ENCODE measurements around the gene ORAI1.
"Not testable (repeated sequence)": the region's sequence is repeated elsewhere in the genome, so short reads cannot be mapped to it uniquely, and the experiment has no call there.

ORAI1 gene

DNA sequence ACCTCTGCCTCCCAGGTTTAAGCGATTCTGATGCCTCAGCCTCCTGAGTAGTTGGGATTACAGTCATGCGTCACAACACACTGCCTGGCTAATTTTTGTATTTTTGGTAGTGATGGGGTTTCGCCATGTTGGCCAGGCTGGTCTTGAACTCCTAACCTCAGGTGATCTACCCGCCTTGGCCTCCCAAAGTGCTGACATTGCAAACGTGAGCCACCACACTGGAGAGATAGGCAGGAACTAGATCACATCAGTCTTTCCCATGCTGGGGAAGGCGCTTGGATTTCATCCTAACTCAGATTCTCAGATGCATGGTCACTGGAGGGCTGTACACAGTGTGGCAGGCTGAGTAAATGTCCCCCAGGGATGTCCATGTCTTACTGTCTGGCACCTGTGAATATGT lies 18.0 kb upstream of the ORAI1 start:
- no peak for DNase-seq

DNA sequence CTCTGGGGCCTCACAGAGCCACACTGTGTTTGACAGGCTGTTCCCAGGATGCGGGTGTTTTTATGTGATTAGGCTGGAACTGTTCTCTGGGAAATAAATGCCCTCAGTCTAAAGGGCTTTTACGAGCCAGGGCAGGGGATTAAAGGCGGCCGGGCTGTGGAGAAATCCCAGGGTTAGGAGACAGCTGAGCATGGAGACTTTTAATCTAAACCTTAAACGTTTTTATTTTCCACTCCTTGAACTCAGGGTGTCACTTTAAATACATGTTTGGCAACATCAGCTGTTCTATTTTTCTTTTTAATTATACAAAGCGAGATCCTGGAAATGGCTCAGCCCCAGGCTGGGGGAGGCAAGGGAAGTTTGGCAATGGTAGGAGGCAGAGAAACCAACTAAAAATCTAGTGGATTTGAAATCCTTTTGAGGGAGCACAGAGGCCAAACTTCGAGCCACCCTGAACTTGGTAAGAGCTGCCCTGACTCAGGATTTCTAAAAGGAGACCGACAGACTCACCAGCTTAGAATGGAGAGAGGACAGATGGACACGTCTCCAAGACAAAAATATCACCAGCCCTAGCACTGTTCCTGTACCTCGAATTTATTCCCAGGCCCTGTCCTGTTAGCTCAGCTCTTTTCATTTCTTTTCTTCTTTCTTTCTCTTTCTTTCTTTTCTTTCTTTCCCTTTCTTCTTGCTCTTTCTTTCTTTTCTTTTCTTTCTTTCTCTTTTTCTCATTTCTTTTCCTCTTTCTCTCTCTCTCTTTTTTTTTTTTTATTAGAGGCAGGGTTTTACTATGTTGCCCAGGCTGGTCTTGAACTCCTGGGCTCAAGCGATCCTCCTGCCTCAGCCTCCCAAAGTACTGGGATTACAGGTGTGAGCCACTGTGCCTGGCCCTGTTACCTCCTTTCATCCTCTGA lies 15.8 kb upstream of the ORAI1 start:
- DNase-seq = no peak

DNA sequence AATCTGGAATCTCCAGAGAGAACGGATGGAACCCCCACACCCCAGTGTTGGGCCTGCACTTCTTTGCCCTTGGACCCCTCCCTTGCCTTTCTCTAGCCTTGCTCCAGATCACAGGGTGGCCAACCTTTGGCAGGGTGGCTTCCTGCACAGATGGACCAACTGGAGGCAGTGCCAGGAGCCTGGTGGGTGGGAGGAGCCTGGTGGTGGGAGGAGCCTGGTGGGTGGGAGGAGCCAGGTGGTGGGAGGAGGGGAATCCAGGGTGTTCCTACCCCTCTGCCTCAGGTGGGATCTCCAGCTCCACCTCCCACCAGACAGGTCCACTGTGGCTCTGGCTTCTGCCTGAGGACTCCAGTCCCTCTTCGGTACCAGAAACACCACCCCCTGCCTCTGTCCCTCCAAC lies 15.0 kb upstream of the ORAI1 start:
- DNase-seq = no peak

DNA sequence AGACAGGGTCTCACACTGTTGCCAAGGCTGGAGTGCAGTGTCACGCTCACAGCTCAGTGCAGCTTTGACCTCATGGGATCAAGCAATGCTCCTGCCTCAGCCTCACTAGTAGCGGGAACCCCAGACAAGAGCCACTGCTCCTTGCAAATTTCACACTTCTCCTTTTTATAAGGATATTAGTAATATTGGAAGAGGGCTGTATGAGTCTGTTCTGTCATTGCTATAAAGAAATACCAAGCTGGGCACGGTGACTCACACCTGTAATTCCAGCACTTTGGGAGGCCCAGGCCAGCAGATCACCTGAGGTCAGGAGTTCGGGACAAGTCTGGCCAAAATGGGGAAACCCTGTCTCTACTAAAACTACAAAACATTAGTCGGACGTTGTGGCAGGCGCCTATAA lies 12.9 kb upstream of the ORAI1 start:
- no peak for DNase-seq

DNA sequence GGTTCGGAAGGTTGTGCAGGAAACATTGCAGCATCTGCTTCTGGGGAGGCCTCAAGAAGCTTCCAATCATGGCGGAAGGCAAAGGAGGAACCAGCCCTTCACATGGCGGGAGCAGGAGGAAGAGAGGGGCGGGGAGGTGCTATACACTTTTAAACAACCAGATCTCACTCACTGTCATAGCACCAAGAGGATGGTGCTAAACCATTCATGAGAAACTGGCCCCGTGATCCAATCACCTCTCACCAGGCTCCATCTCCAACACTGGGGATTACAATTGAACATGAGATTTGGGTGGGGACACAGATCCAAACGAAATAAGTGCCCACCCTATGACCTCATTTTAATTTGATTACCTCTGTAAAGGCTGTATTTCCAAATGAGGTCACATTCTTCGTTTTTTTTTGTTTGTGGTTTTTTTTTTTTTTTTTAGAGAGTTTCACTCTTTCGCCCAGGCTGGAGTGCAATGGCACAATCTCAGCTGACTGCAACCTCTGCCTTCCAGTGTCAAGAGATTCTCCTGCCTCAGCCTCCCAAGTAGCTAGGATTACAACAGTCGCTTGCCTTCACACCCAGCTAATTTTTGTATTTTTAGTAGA lies 11.4 kb upstream of the ORAI1 start:
- no peak for DNase-seq

DNA sequence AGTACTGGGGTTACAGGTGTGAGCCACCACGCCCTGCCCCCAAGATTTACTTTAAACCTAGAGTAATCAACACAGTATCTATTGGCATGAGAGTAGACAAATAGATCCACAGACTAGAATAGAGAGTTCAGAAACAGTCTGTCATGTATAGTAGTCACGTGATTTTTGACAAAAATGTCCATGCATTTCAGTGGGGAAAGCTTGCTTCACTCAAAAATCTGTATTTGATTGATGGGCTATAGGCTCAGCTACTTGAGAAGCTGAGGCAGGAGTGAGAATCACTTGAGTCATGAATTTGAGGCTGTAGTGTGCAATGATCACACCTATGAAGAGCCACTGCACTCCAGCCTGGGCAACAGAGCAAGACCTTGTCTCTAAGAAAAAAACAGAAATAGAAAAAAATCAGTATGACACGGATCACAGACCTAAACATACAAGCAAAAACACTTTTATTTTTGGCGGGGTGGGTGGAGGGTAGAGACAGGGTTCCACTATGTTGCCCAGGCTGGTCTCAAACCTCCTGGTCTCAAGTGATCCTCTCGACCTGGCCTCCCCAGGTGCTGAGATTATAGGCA lies 7.6 kb upstream of the ORAI1 start:
- no peak for DNase-seq

DNA sequence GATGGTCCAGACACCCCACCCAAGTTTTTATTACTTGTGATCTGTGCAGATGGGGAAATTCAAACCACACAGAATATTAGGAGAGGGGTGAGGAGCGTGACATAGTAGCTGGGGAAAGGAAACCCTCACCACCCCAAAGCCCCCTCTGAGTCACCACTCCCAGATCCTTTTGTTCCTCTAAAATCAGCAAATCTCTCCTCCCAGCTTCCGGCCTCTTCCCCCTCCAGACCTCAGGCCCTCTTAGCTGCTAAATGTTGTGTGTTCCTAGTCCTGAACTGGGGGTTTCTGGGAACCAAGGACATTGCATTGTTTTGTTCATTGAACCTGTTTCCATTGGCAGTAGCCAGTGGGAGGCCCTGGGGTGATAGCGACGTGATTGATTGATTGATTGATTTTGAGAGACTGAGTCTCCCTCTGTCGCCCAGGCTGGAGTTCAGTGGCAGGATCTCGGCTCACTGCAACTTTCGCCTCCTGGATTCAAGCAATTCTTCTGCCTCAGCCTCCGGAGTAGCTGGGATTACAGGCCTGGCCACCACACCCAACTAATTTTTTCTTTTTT lies 5.9 kb upstream of the ORAI1 start:
- no peak for DNase-seq

DNA sequence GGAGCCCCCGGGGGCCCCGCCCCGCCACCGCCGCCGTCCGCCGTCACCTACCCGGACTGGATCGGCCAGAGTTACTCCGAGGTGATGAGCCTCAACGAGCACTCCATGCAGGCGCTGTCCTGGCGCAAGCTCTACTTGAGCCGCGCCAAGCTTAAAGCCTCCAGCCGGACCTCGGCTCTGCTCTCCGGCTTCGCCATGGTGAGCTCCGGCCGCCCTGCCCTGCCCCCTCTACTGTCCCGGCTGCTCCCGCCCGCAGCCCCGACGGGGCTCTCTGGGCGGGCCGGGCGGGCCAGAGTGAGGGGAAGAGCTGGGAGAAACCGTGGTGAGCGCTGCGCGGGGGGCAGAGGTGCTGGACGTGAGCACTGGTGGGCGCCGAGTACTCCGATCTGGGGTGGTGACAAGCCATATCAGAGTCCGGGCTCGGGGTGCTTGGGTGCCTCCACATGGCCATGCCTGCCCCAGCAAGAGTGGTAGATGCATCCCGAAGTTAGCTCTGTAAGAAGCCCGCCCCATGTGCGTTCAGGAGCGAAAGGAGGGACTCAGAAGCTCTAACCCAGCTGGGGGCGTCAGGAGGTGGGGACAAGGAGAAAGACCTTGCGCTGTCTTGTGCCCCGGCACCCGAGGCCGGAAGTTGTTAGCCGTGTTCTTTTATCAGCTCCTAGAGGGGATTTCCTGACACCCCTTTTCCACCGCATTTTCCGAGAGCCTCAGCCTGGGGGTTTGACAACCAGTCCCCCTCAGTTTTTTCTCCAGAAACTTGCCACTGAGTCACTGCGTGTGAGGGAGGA lies 717 bp downstream of the ORAI1 start:
- no peak for DNase-seq

DNA sequence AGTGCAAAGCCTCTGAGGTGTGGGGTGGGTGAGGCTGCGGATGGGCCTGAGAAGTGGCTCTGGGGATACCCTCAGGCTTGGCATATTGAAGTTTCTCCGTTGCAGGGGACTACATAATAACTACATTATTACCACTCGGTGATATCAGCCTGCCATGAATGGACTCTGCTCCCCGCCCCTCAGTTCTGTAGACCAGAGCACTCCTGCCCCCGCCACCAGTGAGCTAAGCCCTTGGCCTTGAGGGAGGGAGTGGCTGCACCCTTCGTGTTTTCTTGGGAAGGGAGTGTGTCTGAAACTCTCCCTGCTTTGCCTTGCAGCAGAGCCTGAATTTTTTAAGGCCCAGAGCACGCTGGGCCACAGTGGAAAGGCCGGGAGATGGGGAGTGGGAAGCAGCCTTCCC lies 1.7 kb downstream of the ORAI1 start:
- DNase-seq = no peak

DNA sequence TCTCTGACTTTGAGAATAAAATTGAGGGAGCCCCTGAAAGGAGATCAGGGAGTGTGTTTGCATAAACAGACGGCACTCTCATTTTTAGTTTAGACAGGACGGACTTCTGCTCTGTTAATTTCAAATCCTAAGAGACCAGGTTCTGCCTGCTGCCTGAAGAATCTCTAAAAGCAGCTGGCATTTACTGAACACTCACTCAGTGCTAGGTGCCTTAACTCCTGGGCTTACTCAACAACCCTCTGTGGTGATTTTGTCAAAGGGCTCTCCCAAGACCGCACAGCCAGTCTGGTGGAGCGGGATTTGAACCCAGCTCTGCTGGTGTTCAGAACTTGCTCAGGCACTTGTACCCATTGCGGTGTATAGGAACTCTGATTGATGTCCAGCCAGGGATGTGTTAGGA lies 2.2 kb downstream of the ORAI1 start:
- no peak for DNase-seq

DNA sequence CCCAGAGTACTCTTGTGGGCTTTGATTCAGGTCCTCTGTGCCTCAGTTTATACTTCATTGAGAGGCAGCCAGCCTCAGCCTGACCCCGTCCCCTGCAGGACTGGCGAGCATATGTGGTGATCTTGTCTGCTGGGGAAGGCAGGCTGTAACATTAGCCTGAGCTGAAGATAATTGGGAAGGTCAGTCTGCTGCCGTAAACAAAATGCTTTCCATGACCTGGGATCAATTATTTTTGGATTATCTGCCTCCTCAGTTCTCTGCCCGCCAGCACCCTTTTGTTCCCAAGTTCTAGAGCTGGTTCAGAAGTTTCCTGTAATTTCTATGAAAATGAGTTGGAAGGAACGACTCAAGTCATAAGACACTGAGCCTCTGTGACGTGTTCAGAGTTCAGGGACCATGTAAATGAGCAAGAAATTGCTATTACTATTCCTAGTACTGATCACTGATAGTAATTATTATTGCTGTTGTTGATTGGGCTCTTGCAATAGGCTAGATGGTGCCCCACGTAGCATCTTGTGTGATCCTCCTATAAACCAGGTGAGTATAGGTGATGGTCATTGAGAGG lies 4.5 kb downstream of the ORAI1 start:
- no peak for DNase-seq

DNA sequence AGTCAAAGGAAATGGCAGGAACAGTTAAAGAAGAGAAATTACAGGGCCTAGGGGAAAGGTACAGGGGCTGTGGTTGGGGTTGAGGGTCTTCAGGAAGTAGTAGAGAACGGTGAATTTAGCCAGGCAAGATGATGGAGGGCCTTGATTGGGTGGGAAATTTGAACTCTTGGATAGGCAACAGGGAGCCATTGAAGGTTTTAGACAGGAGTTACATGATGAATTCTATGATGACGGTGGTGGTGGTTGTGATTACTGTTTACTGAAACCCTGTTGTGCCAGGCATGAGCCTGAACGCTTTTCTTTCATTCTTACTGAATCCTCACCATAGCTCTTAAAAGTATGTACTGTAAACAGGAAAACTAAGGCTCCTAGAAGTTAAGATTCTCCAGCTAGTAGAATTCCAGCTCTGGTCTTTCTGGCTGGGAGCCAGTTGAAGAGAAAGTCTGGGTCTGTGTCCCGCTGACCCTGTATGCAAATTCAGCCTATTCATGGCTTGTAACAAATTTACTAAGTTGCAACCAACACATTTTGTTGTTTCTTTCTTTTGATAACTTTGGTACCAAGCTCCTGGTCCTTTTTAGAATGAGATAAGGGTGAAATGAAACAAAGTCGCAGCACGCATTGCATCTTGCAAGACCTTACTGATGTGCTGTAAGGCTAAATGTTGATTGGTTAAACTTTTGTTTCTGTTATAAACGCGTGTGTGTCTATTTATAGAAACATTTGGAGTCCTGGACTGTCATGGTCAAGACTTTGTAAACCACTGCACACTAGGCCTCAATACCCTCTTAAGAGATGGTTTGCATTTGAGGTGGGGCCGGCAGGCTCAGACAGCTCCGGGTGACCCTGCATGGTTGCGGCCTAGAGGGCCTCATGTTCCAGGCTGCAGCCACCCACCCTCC lies 6.0 kb downstream of the ORAI1 start:
- no peak for DNase-seq

DNA sequence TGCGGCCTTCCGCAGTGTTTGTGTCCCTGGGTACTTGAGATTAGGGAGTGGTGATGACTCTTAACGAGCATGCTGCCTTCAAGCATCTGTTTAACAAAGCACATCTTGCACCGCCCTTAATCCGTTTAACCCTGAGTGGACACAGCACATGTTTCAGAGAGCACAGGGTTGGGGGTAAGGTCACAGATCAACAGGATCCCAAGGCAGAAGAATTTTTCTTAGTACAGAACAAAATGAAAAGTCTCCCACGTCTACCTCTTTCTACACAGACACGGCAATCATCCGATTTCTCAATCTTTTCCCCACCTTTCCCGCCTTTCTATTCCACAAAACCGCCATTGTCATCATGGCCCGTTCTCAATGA lies 7.5 kb downstream of the ORAI1 start:
- DNase-seq = not testable (repeated sequence)

DNA sequence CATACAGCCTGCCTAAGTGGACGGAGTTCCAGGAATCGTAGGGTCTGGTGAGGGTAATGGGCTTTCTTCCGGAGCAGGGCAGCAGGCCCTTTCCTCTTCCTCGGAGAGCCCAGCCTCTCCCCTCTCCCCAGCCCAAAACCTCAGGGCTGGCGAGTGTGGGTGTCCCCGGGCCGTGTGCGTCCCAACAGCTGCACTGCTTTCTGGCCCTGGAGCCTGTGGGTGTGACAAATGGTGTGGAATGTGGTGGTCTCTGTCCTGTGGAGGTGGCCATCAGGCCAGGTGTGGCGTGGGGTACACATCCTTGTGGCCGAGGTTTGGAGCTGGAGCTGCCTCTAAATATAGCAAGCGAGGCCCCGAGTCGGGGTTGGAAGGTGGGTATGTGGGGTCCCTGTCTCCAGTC lies 8.5 kb downstream of the ORAI1 start:
- DNase-seq = no peak

DNA sequence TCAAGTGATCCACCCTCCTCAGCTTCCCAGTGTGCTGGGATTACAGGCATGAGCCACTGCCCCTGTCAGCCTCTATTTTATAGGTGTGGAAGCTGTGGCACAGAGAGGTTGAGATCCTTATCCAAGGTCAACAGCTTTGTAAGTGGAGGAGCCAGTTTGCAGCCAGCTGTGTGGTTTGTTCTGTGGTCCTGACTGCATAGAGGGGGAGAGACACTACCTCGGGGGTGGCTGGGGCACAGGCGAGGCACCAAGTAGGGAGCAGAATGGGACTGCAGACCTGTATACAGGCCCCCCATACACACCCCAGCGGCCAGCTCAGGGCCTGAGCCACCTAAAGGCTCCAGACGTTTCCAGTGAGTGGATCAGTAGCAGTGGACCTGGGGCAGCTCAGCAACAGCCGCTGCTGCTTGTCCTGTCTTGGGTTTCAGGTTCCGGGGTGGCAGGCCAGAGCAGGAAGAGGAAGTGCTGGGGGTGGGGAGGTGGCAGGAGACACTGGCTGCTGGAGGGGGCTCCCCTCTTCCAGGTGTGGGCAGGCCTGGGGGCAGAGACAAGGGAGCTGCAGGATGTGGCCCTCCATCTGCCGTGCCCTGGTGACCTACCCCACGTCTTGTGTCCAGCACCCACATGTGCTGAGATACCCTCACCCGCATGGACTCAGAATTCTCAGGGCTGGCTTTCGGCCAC lies 11.0 kb downstream of the ORAI1 start:
- DNase-seq = no peak

DNA sequence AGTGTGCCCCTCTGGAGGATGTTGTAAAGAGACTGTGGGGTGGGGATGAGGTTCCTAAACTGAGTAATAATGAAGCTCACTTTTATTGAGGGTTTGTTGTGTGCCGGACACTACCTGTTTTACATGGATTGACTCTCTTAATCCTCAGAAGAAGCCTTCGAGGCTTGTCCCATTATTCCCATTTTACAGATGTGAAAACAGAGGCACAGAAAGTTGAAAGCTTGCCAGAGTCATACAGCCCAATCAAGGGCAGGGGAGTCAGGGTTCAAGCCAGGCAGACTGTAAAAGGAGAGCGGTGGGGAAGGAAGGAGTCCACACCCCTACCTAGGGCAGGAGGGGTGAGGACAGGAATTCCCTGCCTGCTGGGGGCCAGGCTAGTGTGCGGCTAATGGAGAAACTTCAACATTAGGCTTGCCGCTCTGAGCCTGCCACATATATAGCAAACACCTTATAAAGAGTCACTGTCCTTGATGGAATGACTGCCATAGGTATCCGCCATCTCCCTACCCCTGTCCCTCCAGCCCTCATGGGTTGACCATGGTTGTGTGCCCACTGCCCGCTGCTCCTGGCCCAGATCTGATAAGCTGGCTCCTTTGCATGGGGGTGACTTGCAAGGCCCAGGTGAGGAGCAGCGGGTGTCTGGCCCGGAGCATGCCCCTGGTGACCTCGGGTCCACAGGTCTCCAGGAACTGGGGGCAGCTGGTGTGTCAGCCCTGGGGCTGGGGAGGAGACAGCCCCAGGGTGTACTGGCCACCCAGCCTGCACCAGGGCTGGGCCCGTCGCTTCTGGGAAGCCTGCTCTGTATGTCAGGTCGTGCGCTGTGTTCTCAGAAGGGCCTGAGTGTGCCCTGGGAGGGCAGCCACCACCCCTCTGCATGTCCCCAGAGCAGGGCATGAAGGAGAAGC lies 12.2 kb downstream of the ORAI1 start:
- no peak for DNase-seq

DNA sequence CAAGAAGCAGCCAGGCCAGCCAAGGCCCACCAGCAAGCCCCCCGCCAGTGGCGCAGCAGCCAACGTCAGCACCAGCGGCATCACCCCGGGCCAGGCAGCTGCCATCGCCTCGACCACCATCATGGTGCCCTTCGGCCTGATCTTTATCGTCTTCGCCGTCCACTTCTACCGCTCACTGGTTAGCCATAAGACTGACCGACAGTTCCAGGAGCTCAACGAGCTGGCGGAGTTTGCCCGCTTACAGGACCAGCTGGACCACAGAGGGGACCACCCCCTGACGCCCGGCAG lies 15.0 kb downstream of the ORAI1 start:
- DNase-seq = no peak

DNA sequence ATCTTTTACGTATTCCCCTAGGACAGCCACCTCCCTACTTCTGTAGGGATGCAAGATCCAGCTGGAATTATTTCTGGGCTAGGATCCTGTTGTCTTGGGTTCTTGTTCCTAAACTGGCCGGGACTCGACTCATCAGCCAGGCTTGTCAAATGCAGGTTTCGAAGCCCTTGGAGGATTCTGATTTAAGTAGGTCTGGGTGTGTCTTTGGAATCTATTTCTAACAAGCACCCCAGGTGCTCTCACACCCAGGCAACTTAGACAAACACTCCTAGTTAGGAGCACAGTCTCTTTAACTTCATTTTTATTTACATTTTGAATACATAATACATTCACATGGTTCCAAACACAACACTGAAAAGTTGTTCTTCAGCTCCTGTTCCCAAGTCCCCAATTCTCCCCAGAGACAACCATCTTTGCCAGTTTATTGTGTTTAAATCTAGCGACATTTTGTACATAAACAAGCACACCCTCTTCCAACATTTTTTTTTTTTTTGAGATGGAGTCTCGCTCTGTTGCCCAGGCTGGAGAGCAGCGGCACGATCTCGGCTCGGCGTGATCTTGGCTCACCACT lies 22.2 kb downstream of the ORAI1 start:
- DNase-seq = no peak

DNA sequence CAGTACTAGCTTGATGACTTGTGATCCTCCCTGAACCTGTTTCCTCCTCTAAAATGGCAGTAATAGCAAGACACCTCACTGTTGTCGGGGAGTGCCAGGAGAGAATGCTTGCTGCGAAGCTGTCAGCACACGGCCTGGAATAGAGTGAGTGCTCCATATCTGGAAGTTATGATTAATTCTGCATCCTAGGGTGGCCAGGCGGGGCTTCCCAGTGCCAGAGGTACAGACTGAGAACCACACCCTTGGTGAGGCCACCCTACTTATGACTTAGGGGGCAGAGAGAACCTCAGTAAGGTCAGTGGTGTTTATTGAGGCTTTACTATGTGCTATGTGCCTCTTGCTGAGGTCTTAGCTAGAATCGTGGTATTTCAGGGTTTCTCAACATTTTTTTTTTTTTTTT lies 23.0 kb downstream of the ORAI1 start:
- no peak for DNase-seq

DNA sequence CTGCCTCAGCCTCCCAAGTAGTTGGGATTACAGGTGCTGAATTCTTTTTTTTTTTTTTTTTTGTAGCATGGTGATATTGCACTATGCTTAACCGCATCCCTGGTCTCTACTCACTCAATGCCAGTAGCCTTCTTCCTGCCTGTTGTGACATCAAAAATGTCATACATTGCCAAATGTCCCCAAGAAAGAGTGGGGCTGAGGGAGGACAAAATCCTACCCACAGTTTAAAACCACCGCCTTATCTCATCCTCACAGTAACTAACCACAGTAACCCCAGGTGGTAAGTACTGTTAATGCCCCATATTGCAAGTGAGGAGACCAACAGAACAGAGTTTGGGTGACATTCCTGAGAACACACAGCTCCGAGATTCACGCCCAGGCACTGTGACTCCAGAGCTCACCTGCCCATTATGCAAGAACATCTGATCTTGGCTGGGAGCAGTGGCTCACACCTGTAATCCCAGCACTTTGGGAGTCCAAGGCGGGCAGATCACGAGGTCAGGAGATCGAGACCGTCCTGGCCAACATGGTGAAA lies 23.6 kb downstream of the ORAI1 start:
- DNase-seq = no peak

Data from NCI-H2029 treated with DMSO at 0.1 percent for 48 hours (cell line).